PC-9 (cell line): ENCODE measurements around the gene PTH1R. TPM values are rescaled to one million over a fixed set of nuclear protein-coding genes. Genes with fewer than 3 reads are reported as not detected.
A peak's percentile ranks its signal among the peaks of the same experiment; 100 is the strongest.

Source experiments
- BruUV-seq: library from RNA; stranded (reverse); fragments of 400-500 nt; replicated peaks from 2 replicates; lab custom pipeline; 2021; lab: Mats Ljungman, UMichigan
- CTCF ChIA-PET: fragments of 300-600 bp; sonication (Branson Sonifier 250); formaldehyde crosslinking; loops from one replicate; lab custom pipeline; 2022; ENCODE audit warnings: antibody characterized with exemption; lab: Charles Lee
- POLR2A ChIA-PET: fragments of 300-600 bp; sonication (Branson Sonifier 250); formaldehyde crosslinking; loops from one replicate; lab custom pipeline; 2022; ENCODE audit warnings: antibody characterized with exemption; ENCODE audit not compliant: unreplicated experiment; lab: Charles Lee
- DNase-seq, 2 experiments: peaks; one replicate each; pipeline versions ENCODE4 v3.0.0 to v3.0.0-alpha.2; 2015 to 2022; ENCODE audit warnings: mixed read lengths in 1 of 2
- H2AFZ ChIP-seq: fragments of 200-600 bp; sonication (generic); 2 replicates; pipeline ENCODE4 v1.8.1; 2017; ENCODE audit warnings: antibody characterized with exemption
- H3F3A ChIP-seq: fragments of 200-600 bp; sonication (generic); 2 replicates; pipeline ENCODE4 v1.8.1; 2017; ENCODE audit warnings: antibody characterized with exemption, mild to moderate bottlenecking, low read depth; ENCODE audit not compliant: insufficient read depth
- H3K27ac ChIP-seq: fragments of 200-600 bp; sonication (generic); 2 replicates; pipeline ENCODE4 v1.6.1; 2016; ENCODE audit warnings: mixed run types
- H3K27me3 ChIP-seq: fragments of 200-600 bp; sonication (generic); 2 replicates; pipeline ENCODE4 v1.6.1; 2016; ENCODE audit warnings: low read depth, mixed run types; ENCODE audit not compliant: insufficient read depth
- H3K36me3 ChIP-seq: fragments of 200-600 bp; sonication (generic); 2 replicates; pipeline ENCODE4 v1.6.1; 2016; ENCODE audit warnings: low read depth, mixed run types
- H3K4me1 ChIP-seq: fragments of 200-600 bp; sonication (generic); replicated peaks from 2 replicates; pipeline ENCODE4 v1.6.1; 2016; ENCODE audit warnings: mixed run types; ENCODE audit not compliant: insufficient read depth
- H3K4me2 ChIP-seq: fragments of 200-600 bp; sonication (generic); 2 replicates; pipeline ENCODE4 v1.6.1; 2017; ENCODE audit warnings: mixed run types
- H3K4me3 ChIP-seq: fragments of 200-600 bp; sonication (generic); 2 replicates; pipeline ENCODE4 v1.6.1; 2016; ENCODE audit warnings: mixed run types
- H3K79me2 ChIP-seq: fragments of 200-600 bp; sonication (generic); 2 replicates; pipeline ENCODE4 v1.6.1; 2017; ENCODE audit warnings: low read depth, mixed run types
- H3K9me2 ChIP-seq: fragments of 200-600 bp; sonication (generic); 2 replicates; pipeline ENCODE4 v1.8.1; 2017; ENCODE audit warnings: mild to moderate bottlenecking; ENCODE audit not compliant: insufficient read depth
- H3K9me3 ChIP-seq: fragments of 200-600 bp; sonication (generic); 2 replicates; pipeline ENCODE4 v1.8.1; 2016; ENCODE audit warnings: low read depth; ENCODE audit not compliant: insufficient read depth
- H4K20me1 ChIP-seq: fragments of 200-600 bp; sonication (generic); 2 replicates; pipeline ENCODE4 v1.8.1; 2017; ENCODE audit not compliant: insufficient read depth
- CTCF ChIP-seq: fragments of 200-600 bp; sonication (generic); conservative IDR thresholded peaks from 2 replicates; pipeline ENCODE4 v1.6.1; 2017; ENCODE audit warnings: mixed run types, antibody characterized with exemption, mild to moderate bottlenecking, moderate library complexity
- EZH2 ChIP-seq: fragments of 200-600 bp; sonication (generic); IDR thresholded peaks from 2 replicates; pipeline ENCODE4 v1.8.0; 2017; ENCODE audit warnings: antibody characterized with exemption, low read depth
- intact Hi-C: fragments of 100-400 bp; cut with micrococcal nuclease; formaldehyde crosslinking; loops from one replicate; pipeline ENCODE4 v1.10.0; 2022; ENCODE audit not compliant: unreplicated experiment
- total RNA-seq: library from RNA; stranded (reverse); gene quantifications from 2 replicates; pipeline ENCODE4 v1.2.3, GENCODE V29; 2021

PTH1R gene
- total RNA-seq, 1 experiment from 2014 or later, result not detected

GRCh38 chr3:46891132-46891531 lies 13.6 kb downstream of the PTH1R start:
- no peak overlapping the region for H3K27ac ChIP-seq
- H3K9me3 ChIP-seq, result no peaks in the 10 kb centered on the region
- H4K20me1 ChIP-seq, result no peaks in the 10 kb centered on the region
- DNase-seq, result no peak
- TF ChIP-seq EZH2, result no peak
- no peak for TF ChIP-seq CTCF
- H3K79me2 ChIP-seq, result no peaks in the 10 kb centered on the region
- H3F3A ChIP-seq, result no peaks in the 10 kb centered on the region
- no peak overlapping the region for H3K4me3 ChIP-seq
- POLR2A ChIA-PET, result no interaction called here
- H3K36me3 ChIP-seq, result no peaks in the 10 kb centered on the region
- CTCF ChIA-PET, result no interaction called here
- 0 out of 2 replicates have a peak, but pooled peaks cover 4% of the 10 kb centered on the region for H3K4me1 ChIP-seq
- no peaks in the 10 kb centered on the region for H3K27me3 ChIP-seq
- no peak overlapping the region for H2AFZ ChIP-seq
- H3K4me2 ChIP-seq, result no peak overlapping the region
- no peaks in the 10 kb centered on the region for H3K9me2 ChIP-seq
- no TSS peak for BruUV-seq
- intact Hi-C loops, result no loop called here

GRCh38 chr3:46892285-46893145 lies 15.0 kb downstream of the PTH1R start:
- Histone ChIP-seq H3K27me3 (no peaks in the 10 kb centered on the region), H3K36me3 (no peaks in the 10 kb centered on the region), H2AFZ (peak overlapping the region; percentile 66), H3K4me2 (peak overlapping the region; percentile 88), H3K4me3 (peak overlapping the region; percentile 60; the same call in 1 of the 2 replicates), H3K4me1 (0 out of 2 replicates have a peak, but pooled peaks cover 4% of the 10 kb centered on the region), H4K20me1 (no peaks in the 10 kb centered on the region), H3K79me2 (no peaks in the 10 kb centered on the region), H3F3A (no peaks in the 10 kb centered on the region), H3K27ac (no peak overlapping the region), H3K9me2 (no peaks in the 10 kb centered on the region), H3K9me3 (no peaks in the 10 kb centered on the region)
- DNase-seq, result peak; percentile 59 to 80
- ChIA-PET CTCF (interaction anchor here (0.5 to 0.6 kb wide), 2 partner anchors 307 to 427 kb away, joined by 3 to 5 read pairs; no protein-coding TSS in a partner anchor), POLR2A (interaction anchor here (0.7 kb wide), 1 partner anchor 106 kb away, joined by 6 read pairs; no protein-coding TSS in a partner anchor)
- BruUV-seq, result no TSS peak
- intact Hi-C loops, result loop anchor here (2.0 kb wide), 1 partner anchor 36 kb away; no protein-coding TSS in a partner anchor
- TF ChIP-seq EZH2 (no peak), CTCF (no peak; the same call in 1 of the 2 replicates)

GRCh38 chr3:46893146-46893748 lies 15.7 kb downstream of the PTH1R start:
- Histone ChIP-seq H2AFZ (no peak overlapping the region), H3K79me2 (no peaks in the 10 kb centered on the region), H3K4me1 (0 out of 2 replicates have a peak, but pooled peaks cover 4% of the 10 kb centered on the region), H3K9me2 (no peaks in the 10 kb centered on the region), H3K36me3 (no peaks in the 10 kb centered on the region), H4K20me1 (no peaks in the 10 kb centered on the region), H3K4me3 (no peak overlapping the region), H3K9me3 (no peaks in the 10 kb centered on the region), H3F3A (no peaks in the 10 kb centered on the region), H3K4me2 (no peak overlapping the region), H3K27me3 (no peaks in the 10 kb centered on the region), H3K27ac (no peak overlapping the region)
- CTCF ChIA-PET, result no interaction called here
- no peak for TF ChIP-seq EZH2
- no peak for TF ChIP-seq CTCF
- BruUV-seq, result no TSS peak
- intact Hi-C loops, result loop anchor here (2.0 kb wide), 1 partner anchor 36 kb away; no protein-coding TSS in a partner anchor
- POLR2A ChIA-PET, result no interaction called here
- no peak for DNase-seq
